AG09309 (cell line): ENCODE data around the gene SETD2.

ENCODE experiments used
- DNase-seq: peaks from one replicate; pipeline ENCODE4 v3.0.0-alpha.2; 2010; ENCODE audit warnings: low read depth
- H3K4me3 ChIP-seq: 2 replicates; pipeline ENCODE4 v1.5.1; 2011; ENCODE audit warnings: mild to moderate bottlenecking, low read depth, low read length, moderate library complexity; ENCODE audit not compliant: control insufficient read depth
- TF ChIP-seq, protein P1 (sequence below): IDR thresholded peaks from 2 replicates; pipeline ENCODE4 v1.5.1; 2011; ENCODE audit warnings: mild to moderate bottlenecking, low read depth, low read length, inconsistent platforms; ENCODE audit not compliant: insufficient read depth, control insufficient read depth; ENCODE audit errors: missing control alignments

The SETD2 gene

DNA sequence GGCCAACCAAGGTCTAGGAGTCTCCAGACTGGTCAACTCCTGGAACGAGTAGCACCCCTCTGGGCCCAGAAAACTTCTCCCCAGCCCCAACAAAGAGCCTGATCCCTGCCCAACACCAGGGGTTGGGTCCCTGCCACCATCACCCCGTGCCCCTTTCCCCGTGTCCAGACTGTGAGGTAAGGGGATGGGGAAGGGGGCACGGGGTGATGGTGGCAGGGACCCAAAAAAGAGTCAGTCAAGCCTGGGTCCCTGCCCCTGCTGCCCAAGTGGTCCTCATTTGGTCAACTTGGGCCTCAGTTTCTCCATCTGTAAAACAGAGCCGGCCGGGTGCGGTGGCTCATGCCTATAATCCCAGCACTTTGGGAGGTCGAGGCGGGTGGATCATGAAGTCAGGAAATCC, 185.5 kb downstream of the SETD2 start:
- no peak for DNase-seq
- no peak overlapping the region for H3K4me3 ChIP-seq
- TF ChIP-seq, protein P1, sequence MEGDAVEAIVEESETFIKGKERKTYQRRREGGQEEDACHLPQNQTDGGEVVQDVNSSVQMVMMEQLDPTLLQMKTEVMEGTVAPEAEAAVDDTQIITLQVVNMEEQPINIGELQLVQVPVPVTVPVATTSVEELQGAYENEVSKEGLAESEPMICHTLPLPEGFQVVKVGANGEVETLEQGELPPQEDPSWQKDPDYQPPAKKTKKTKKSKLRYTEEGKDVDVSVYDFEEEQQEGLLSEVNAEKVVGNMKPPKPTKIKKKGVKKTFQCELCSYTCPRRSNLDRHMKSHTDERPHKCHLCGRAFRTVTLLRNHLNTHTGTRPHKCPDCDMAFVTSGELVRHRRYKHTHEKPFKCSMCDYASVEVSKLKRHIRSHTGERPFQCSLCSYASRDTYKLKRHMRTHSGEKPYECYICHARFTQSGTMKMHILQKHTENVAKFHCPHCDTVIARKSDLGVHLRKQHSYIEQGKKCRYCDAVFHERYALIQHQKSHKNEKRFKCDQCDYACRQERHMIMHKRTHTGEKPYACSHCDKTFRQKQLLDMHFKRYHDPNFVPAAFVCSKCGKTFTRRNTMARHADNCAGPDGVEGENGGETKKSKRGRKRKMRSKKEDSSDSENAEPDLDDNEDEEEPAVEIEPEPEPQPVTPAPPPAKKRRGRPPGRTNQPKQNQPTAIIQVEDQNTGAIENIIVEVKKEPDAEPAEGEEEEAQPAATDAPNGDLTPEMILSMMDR, result no peak

DNA sequence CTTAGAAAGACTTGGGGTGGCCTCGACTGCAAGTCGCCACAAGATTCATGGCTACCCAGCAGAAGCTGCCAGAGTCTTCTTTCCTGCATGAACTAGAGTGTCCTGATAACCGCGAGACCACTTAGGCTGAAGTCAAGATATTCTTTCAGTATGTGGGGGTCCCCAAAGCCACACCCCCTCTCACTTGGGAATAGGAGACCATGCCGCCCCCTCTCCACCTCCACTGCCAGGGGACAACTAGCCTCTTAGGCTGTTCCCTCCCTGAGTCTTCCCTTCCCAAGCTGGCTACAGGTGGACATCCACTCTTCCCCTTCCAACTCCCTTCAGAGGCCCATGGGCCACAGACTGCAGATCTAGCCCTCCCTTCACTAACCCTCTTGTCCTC, 186.1 kb downstream of the SETD2 start:
- TF ChIP-seq, protein P1, result no peak
- no peak for DNase-seq
- no peak overlapping the region for H3K4me3 ChIP-seq

DNA sequence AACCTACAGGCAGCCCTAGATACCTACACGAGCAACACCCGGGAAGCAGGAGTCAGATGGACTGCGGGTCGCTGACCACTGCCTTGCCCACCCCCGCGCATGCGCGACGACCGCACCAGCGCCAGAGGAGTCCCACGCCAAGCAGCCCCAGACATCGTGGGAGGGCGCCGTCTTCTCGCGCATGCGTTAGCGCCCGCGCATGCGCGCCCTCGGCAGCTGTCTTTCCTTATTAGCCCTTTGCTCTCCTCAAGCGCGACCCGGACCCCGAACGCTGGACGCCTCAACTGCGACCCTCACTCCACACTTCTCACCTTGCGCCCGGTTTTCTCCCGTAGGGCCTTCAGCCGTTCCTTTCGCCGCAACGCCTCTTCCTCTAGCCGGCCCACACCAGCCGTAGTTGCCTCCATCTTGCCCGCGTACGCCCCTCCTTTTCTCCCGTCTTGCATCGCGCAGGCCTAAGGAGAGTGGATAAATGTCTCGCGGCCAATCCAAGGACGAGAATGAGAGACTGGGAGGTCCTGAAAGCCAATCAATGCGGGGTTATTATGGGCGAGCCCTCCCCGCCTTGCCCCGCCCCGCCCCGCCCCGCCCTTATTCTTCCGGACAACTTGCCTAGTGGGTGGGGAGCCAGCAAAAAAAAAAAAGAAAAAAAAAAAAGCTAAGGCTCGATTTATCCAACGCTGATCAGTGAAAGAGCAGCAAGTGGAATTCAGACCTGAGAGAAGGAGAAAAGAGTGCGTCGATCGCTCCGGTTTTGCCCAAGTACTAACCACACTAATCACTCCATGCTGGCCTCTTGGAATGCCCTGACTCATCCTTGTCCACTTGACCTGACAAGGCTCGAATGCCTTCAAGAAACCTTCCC, 187.4 kb downstream of the SETD2 start, which contains the start of gene CCDC12:
Gene CCDC12, minus strand, starts transcription at position 420 of the 865 bp plus-strand sequence. Its CDS starts 13 bp downstream, at position 407.
- TF ChIP-seq, protein P1, result no peak
- peak; percentile 98 for DNase-seq
- peak within 1 kb of the TSS; percentile 82 for H3K4me3 ChIP-seq

DNA sequence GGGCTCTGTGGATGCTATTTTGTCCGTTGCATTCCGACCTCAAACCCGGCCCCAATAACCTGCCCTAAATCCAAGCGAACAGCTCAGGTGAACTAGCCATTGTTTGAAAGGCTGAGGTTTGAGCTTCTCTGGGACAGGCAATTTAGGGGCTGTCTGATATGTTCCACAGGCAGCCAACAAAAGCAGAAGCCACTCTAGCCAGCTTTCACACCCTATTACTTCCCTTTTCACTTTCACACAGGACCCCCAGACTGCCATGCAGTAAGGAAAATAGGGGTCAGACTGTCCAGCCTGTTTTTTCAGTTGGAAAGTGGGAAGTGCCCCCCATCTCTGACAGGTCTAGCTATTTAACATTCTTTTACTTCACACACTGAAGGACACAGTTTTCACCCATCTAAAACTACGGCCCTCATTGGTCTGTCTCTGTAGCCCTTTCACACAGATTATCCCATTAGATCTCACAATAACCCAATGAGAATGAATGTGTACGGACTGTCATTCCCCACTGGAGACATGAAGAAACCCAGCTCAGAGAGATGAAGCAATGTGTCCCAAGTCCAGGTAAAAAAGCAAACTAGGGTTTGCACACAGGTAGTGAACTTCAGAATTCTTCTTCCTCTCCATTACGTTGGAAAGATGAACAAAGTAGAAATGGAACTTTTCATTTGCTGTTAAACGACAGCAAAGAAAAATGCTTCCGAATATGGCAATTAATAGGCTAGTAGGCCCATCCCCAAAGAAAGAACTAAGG, 189.3 kb downstream of the SETD2 start:
- TF ChIP-seq, protein P1, result no peak
- no peak overlapping the region for H3K4me3 ChIP-seq

DNA sequence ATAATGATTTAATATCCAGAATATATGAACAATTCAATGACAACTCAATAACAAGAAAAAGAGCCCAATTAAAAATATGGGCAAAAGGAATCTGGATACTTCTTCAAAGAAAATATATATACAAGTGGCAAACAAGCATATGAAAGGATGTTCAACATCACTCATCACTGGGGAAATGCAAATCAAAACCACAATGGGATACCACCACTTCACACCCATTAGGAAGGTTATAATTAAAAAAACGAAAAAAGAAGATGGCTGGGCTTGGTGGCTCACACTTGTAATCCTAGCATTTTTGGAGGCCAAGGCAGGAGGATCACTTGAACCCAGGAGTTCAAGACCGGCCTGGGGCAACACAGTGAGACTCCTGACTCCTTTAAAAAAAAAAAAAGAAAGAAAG, 191.5 kb downstream of the SETD2 start:
- DNase-seq, result no peak
- H3K4me3 ChIP-seq, result no peak overlapping the region
- TF ChIP-seq, protein P1, result no peak

More for the DNA sequence above, 189.3 kb downstream of the SETD2 start:
- no peak for DNase-seq

DNA sequence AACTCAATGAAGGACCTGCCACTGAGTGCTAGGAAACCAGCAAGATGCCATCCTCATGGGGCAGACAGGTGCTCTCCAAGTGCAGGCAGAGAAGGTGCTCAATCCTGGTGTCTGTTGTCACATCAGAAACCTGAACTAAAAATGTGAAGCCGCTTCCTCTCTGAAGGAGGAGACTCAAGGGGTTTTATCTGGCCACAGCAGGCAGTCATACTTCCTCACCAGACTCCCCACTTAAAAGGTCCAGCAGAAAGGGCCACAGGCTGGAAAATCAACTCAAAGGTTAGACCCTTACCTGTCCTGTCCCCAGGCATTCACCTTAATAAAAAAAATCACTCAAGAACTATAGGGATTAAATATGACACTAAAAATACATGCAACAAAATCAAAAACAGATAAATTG, 192.2 kb downstream of the SETD2 start:
- no peak overlapping the region for H3K4me3 ChIP-seq
- DNase-seq, result no peak
- TF ChIP-seq, protein P1, result no peak
